Measurements from ENCODE around the gene THOC6.

- TF ChIP-seq CTCF (IDR thresholded peaks at IDR 0.05): no peak
- TF ChIP-seq POLR2A (IDR thresholded peaks at IDR 0.05): no peak
Observed at GRCh38 chr16:3049921-3050481, 26.2 kb downstream of the THOC6 start.

Data from transverse colon (tissue), 3 donors.